SK-N-SH treated with all-trans-retinoic acid at 6 μM for 48 hours (cell line): ENCODE data around the gene CHFR.

ENCODE experiments used
- ATAC-seq: fragments of 200-7000 bp; cut with Tn5 transposase; 3 replicates; pipeline ENCODE4 v1.9.1; 2020; ENCODE audit warnings: mild to moderate bottlenecking, moderate library complexity
- ARNTL ChIP-seq: fragments of 450-650 bp; formaldehyde crosslinking; IDR thresholded peaks from 2 replicates; pipeline ENCODE4 v1.5.0; 2020; ENCODE audit warnings: low read depth, mild to moderate bottlenecking, moderate library complexity, borderline replicate concordance
- BACH2 ChIP-seq: fragments of 250-450 bp; sonication (Bioruptor Pico); IDR thresholded peaks from 2 replicates; pipeline ENCODE4 v1.9.0; 2021; ENCODE audit warnings: mild to moderate bottlenecking, borderline replicate concordance
- CSDC2 ChIP-seq: fragments of 250-450 bp; sonication (Bioruptor Pico); IDR thresholded peaks from 2 replicates; pipeline ENCODE4 v1.5.0; 2020; ENCODE audit warnings: mild to moderate bottlenecking, moderate library complexity
- ESRRG ChIP-seq: fragments of 250-450 bp; sonication (Bioruptor Pico); IDR thresholded peaks from 2 replicates; pipeline ENCODE4 v1.6.1; 2021; ENCODE audit warnings: mild to moderate bottlenecking
- GLIS3 ChIP-seq: fragments of 250-450 bp; sonication (Bioruptor Pico); IDR thresholded peaks from 2 replicates; pipeline ENCODE4 v1.5.0; 2020; ENCODE audit warnings: mild to moderate bottlenecking, moderate library complexity
- ISL1 ChIP-seq: fragments of 250-450 bp; sonication (Bioruptor Pico); IDR thresholded peaks from 2 replicates; pipeline ENCODE4 v2.1.2; 2022; ENCODE audit warnings: mild to moderate bottlenecking, moderate library complexity
- PPARA ChIP-seq: fragments of 250-450 bp; sonication (Bioruptor Pico); IDR thresholded peaks from 2 replicates; pipeline ENCODE4 v1.5.0; 2020; ENCODE audit warnings: mild to moderate bottlenecking, borderline replicate concordance
- RARB ChIP-seq: fragments of 250-450 bp; sonication (Bioruptor Pico); IDR thresholded peaks from 2 replicates; pipeline ENCODE4 v1.8.0; 2021; ENCODE audit warnings: mild to moderate bottlenecking, moderate library complexity
- SNAI2 ChIP-seq: fragments of 250-450 bp; sonication (Bioruptor Pico); IDR thresholded peaks from 2 replicates; pipeline ENCODE4 v1.5.0; 2020; ENCODE audit warnings: mild to moderate bottlenecking, moderate library complexity
- TCF4 ChIP-seq: fragments of 250-450 bp; sonication (Bioruptor Pico); IDR thresholded peaks from 2 replicates; pipeline ENCODE4 v1.8.0; 2021; ENCODE audit warnings: mild to moderate bottlenecking, moderate library complexity, borderline replicate concordance
- TOX ChIP-seq: fragments of 250-450 bp; sonication (Bioruptor Pico); IDR thresholded peaks from 2 replicates; pipeline ENCODE4 v1.8.0; 2021; ENCODE audit warnings: mild to moderate bottlenecking, moderate library complexity, borderline replicate concordance
- ZC3H10 ChIP-seq: fragments of 250-450 bp; sonication (Bioruptor Pico); IDR thresholded peaks from 2 replicates; pipeline ENCODE4 v1.5.1; 2021; ENCODE audit warnings: mild to moderate bottlenecking, moderate library complexity
- ZFP3 ChIP-seq: fragments of 250-450 bp; sonication (Bioruptor Pico); IDR thresholded peaks from 2 replicates; pipeline ENCODE4 v1.5.0; 2020; ENCODE audit warnings: mild to moderate bottlenecking, moderate library complexity
- ZFP30 ChIP-seq: fragments of 450-650 bp; formaldehyde crosslinking; IDR thresholded peaks from 2 replicates; pipeline ENCODE4 v1.5.0; 2022; ENCODE audit warnings: mild to moderate bottlenecking, moderate library complexity
- ZNF565 ChIP-seq: fragments of 450-650 bp; formaldehyde crosslinking; conservative IDR thresholded peaks from 2 replicates; pipeline ENCODE4 v1.5.0; 2020; ENCODE audit warnings: low read depth, mild to moderate bottlenecking, moderate library complexity
- ZNF70 ChIP-seq: fragments of 450-650 bp; formaldehyde crosslinking; IDR thresholded peaks from 2 replicates; pipeline ENCODE4 v1.5.0; 2020; ENCODE audit warnings: mild to moderate bottlenecking, moderate library complexity
- ZNF8 ChIP-seq: fragments of 450-650 bp; formaldehyde crosslinking; IDR thresholded peaks from 2 replicates; pipeline ENCODE4 v1.5.0; 2020; ENCODE audit warnings: mild to moderate bottlenecking, moderate library complexity
- TF ChIP-seq, protein P1 (sequence below): fragments of 250-450 bp; sonication (Bioruptor Pico); IDR thresholded peaks from 2 replicates; pipeline ENCODE4 v1.8.0; 2021; ENCODE audit warnings: low read depth, mild to moderate bottlenecking, moderate library complexity, borderline replicate concordance
- TF ChIP-seq, protein P2 (sequence below): fragments of 250-450 bp; sonication (Bioruptor Pico); IDR thresholded peaks from 2 replicates; pipeline ENCODE4 v1.5.1; 2020; ENCODE audit warnings: low read depth, mild to moderate bottlenecking, moderate library complexity
- TF ChIP-seq, protein P3 (sequence below): fragments of 250-450 bp; sonication (Bioruptor Pico); IDR thresholded peaks from 2 replicates; pipeline ENCODE4 v1.5.1; 2021; ENCODE audit warnings: mild to moderate bottlenecking, moderate library complexity
- TF ChIP-seq, protein P4 (sequence below): fragments of 250-450 bp; sonication (Bioruptor Pico); IDR thresholded peaks from 2 replicates; pipeline ENCODE4 v1.8.0; 2020; ENCODE audit warnings: mild to moderate bottlenecking, moderate library complexity, borderline replicate concordance
- TF ChIP-seq, protein P5 (sequence below): fragments of 250-450 bp; sonication (Bioruptor Pico); IDR thresholded peaks from 2 replicates; pipeline ENCODE4 v1.5.0; 2020; ENCODE audit warnings: mild to moderate bottlenecking, moderate library complexity

The CHFR gene

DNA sequence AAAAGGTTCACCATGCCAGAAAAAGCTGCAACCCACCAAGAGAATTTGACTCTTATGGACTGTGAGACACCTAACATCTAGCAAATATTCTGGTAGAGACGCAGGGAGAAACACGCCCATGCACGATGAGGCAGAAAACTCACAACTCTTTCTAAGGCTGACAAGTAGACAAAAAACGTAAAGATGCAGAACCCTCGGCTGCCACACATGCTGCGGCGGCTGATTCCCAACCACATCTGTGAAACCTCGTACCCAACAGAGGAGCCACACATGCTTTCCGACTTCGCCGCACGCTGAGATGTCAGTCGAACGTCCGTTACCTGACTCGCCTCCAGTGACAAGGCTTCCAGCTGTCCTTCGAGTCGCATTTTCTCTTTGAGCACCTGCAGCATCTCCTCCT lies 80.5 kb downstream of the CHFR start:
- TF ChIP-seq ZNF70 (CRISPR knock-in tag), result no peak
- no peak for TF ChIP-seq ESRRG
- no peak for TF ChIP-seq TOX
- no peak for TF ChIP-seq ZFP3
- TF ChIP-seq SNAI2, result no peak
- TF ChIP-seq GLIS3, result no peak
- no peak for ATAC-seq

DNA sequence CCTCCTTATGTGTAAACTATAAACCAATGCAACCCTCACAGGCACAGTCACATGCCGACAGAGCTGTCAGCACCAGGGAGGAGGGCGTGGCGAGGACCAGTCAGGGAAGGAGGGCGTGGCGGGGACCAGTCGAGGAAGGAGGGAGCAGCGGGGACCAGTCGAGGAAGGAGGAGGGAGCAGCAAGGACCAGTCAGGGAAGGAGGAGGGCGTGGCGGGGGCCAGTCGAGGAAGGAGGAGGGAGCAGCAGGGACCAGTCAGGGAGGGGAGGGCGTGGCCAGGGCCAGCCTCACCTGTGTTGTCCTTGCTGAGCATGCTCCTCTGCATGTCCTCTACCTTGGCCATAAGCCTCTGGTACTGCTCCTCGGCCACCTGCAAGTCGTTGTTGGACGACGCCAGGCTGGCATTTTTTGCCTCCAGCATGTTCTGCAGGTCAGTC lies 83.0 kb downstream of the CHFR start:
- no peak for ATAC-seq
- TF ChIP-seq, protein P1, sequence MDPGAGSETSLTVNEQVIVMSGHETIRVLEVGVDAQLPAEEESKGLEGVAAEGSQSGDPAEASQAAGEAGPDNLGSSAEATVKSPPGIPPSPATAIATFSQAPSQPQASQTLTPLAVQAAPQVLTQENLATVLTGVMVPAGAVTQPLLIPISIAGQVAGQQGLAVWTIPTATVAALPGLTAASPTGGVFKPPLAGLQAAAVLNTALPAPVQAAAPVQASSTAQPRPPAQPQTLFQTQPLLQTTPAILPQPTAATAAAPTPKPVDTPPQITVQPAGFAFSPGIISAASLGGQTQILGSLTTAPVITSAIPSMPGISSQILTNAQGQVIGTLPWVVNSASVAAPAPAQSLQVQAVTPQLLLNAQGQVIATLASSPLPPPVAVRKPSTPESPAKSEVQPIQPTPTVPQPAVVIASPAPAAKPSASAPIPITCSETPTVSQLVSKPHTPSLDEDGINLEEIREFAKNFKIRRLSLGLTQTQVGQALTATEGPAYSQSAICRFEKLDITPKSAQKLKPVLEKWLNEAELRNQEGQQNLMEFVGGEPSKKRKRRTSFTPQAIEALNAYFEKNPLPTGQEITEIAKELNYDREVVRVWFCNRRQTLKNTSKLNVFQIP (CRISPR knock-in tag), result no peak
- no peak for TF ChIP-seq ESRRG
- TF ChIP-seq, protein P2, sequence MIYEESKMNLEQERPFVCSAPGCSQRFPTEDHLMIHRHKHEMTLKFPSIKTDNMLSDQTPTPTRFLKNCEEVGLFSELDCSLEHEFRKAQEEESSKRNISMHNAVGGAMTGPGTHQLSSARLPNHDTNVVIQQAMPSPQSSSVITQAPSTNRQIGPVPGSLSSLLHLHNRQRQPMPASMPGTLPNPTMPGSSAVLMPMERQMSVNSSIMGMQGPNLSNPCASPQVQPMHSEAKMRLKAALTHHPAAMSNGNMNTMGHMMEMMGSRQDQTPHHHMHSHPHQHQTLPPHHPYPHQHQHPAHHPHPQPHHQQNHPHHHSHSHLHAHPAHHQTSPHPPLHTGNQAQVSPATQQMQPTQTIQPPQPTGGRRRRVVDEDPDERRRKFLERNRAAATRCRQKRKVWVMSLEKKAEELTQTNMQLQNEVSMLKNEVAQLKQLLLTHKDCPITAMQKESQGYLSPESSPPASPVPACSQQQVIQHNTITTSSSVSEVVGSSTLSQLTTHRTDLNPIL, result no peak
- no peak for TF ChIP-seq SNAI2
- no peak for TF ChIP-seq BACH2 (CRISPR knock-in tag)
- TF ChIP-seq ZC3H10, result no peak
- no peak for TF ChIP-seq ZNF565 (CRISPR knock-in tag)
- TF ChIP-seq ZFP30 (CRISPR knock-in tag), result no peak
- TF ChIP-seq RARB, result no peak
- TF ChIP-seq GLIS3, result no peak
- no peak for TF ChIP-seq ISL1 (CRISPR knock-in tag)
- no peak for TF ChIP-seq ZNF8 (CRISPR knock-in tag)
- TF ChIP-seq, protein P3, sequence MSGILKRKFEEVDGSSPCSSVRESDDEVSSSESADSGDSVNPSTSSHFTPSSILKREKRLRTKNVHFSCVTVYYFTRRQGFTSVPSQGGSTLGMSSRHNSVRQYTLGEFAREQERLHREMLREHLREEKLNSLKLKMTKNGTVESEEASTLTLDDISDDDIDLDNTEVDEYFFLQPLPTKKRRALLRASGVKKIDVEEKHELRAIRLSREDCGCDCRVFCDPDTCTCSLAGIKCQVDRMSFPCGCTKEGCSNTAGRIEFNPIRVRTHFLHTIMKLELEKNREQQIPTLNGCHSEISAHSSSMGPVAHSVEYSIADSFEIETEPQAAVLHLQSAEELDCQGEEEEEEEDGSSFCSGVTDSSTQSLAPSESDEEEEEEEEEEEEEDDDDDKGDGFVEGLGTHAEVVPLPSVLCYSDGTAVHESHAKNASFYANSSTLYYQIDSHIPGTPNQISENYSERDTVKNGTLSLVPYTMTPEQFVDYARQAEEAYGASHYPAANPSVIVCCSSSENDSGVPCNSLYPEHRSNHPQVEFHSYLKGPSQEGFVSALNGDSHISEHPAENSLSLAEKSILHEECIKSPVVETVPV (CRISPR knock-in tag), result no peak
- TF ChIP-seq TCF4, result no peak
- TF ChIP-seq CSDC2 (CRISPR knock-in tag), result no peak
- TF ChIP-seq, protein P4, sequence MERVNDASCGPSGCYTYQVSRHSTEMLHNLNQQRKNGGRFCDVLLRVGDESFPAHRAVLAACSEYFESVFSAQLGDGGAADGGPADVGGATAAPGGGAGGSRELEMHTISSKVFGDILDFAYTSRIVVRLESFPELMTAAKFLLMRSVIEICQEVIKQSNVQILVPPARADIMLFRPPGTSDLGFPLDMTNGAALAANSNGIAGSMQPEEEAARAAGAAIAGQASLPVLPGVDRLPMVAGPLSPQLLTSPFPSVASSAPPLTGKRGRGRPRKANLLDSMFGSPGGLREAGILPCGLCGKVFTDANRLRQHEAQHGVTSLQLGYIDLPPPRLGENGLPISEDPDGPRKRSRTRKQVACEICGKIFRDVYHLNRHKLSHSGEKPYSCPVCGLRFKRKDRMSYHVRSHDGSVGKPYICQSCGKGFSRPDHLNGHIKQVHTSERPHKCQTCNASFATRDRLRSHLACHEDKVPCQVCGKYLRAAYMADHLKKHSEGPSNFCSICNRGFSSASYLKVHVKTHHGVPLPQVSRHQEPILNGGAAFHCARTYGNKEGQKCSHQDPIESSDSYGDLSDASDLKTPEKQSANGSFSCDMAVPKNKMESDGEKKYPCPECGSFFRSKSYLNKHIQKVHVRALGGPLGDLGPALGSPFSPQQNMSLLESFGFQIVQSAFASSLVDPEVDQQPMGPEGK (CRISPR knock-in tag), result no peak
- TF ChIP-seq TOX, result no peak
- TF ChIP-seq PPARA, result no peak
- TF ChIP-seq ZNF70 (CRISPR knock-in tag), result no peak

DNA sequence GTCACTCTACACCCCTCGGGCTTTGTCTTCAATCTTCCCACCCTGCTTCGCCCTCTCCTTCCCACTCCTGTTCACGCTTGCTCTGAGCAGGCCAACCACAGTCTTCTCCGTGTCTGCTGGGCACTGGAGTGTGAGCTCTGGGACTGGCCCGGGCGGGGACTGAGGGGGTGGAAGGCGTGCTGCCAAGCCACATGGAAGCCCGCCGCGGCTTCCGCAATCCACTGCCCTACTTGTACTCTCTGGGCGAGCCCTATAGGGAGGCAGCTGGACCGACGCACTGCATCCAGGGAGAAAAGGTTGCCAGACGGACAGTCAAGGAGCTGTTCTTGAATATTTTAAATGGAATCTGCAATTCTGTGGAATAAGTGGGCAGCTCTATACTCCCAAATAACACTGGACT lies 83.5 kb downstream of the CHFR start:
- ATAC-seq, result no peak
- TF ChIP-seq, protein P4 (CRISPR knock-in tag), result no peak
- no peak for TF ChIP-seq BACH2 (CRISPR knock-in tag)
- no peak for TF ChIP-seq RARB
- no peak for TF ChIP-seq TCF4
- TF ChIP-seq, protein P5, sequence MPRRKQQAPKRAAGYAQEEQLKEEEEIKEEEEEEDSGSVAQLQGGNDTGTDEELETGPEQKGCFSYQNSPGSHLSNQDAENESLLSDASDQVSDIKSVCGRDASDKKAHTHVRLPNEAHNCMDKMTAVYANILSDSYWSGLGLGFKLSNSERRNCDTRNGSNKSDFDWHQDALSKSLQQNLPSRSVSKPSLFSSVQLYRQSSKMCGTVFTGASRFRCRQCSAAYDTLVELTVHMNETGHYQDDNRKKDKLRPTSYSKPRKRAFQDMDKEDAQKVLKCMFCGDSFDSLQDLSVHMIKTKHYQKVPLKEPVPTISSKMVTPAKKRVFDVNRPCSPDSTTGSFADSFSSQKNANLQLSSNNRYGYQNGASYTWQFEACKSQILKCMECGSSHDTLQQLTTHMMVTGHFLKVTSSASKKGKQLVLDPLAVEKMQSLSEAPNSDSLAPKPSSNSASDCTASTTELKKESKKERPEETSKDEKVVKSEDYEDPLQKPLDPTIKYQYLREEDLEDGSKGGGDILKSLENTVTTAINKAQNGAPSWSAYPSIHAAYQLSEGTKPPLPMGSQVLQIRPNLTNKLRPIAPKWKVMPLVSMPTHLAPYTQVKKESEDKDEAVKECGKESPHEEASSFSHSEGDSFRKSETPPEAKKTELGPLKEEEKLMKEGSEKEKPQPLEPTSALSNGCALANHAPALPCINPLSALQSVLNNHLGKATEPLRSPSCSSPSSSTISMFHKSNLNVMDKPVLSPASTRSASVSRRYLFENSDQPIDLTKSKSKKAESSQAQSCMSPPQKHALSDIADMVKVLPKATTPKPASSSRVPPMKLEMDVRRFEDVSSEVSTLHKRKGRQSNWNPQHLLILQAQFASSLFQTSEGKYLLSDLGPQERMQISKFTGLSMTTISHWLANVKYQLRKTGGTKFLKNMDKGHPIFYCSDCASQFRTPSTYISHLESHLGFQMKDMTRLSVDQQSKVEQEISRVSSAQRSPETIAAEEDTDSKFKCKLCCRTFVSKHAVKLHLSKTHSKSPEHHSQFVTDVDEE (CRISPR knock-in tag), result no peak
- no peak for TF ChIP-seq ZNF8 (CRISPR knock-in tag)
- no peak for TF ChIP-seq SNAI2
- no peak for TF ChIP-seq ISL1 (CRISPR knock-in tag)
- TF ChIP-seq, protein P1 (CRISPR knock-in tag), result no peak
- TF ChIP-seq ZNF70 (CRISPR knock-in tag), result no peak
- TF ChIP-seq ARNTL (CRISPR knock-in tag), result no peak
- no peak for TF ChIP-seq ESRRG
- no peak for TF ChIP-seq ZC3H10
- no peak for TF ChIP-seq GLIS3
- TF ChIP-seq PPARA, result no peak
- no peak for TF ChIP-seq TOX
- TF ChIP-seq ZNF565 (CRISPR knock-in tag), result no peak
- TF ChIP-seq, protein P3 (CRISPR knock-in tag), result no peak
- TF ChIP-seq CSDC2 (CRISPR knock-in tag), result no peak
